Smooth muscle cell (in vitro differentiated cells): ENCODE measurements around the gene CCDC149. TPM values are rescaled to one million over a fixed set of nuclear protein-coding genes. Genes with fewer than 3 reads are reported as not detected.

Source experiments
- DNase-seq: peaks from one replicate; lab custom pipeline; 2025; ENCODE audit not compliant: unreplicated experiment; lab: John Stamatoyannopoulos, UW
- H2AFZ ChIP-seq: fragments of 200-600 bp; sonication (generic); 2 replicates; pipeline ENCODE4 v1.6.0; 2016; ENCODE audit warnings: antibody characterized with exemption, low read depth, mild to moderate bottlenecking
- H3F3A ChIP-seq: fragments of 200-600 bp; sonication (generic); 2 replicates; pipeline ENCODE4 v1.6.0; 2017; ENCODE audit warnings: antibody characterized with exemption, low read depth
- H3K27ac ChIP-seq: fragments of 200-600 bp; sonication (generic); 2 replicates; pipeline ENCODE4 v1.5.1; 2016; ENCODE audit warnings: low read depth, mild to moderate bottlenecking
- H3K27me3 ChIP-seq: fragments of 200-600 bp; sonication (generic); 2 replicates; pipeline ENCODE4 v1.6.1; 2016; ENCODE audit warnings: low read depth, mild to moderate bottlenecking
- H3K36me3 ChIP-seq: fragments of 200-600 bp; sonication (generic); 2 replicates; pipeline ENCODE4 v1.5.1; 2016; ENCODE audit warnings: low read depth
- H3K4me1 ChIP-seq: fragments of 200-600 bp; sonication (generic); 2 replicates; pipeline ENCODE4 v1.5.1; 2016; ENCODE audit warnings: low read depth
- H3K4me2 ChIP-seq: fragments of 200-600 bp; sonication (generic); 2 replicates; pipeline ENCODE4 v1.6.0; 2016; ENCODE audit warnings: mild to moderate bottlenecking
- H3K4me3 ChIP-seq: fragments of 200-600 bp; sonication (generic); 2 replicates; pipeline ENCODE4 v1.5.1; 2016; ENCODE audit warnings: mild to moderate bottlenecking
- H3K79me2 ChIP-seq: fragments of 200-600 bp; sonication (generic); 2 replicates; pipeline ENCODE4 v1.6.0; 2016; ENCODE audit warnings: low read depth, mild to moderate bottlenecking
- H3K9ac ChIP-seq: fragments of 200-600 bp; sonication (generic); 2 replicates; pipeline ENCODE4 v1.6.0; 2016; ENCODE audit warnings: low read depth
- H3K9me3 ChIP-seq: fragments of 200-600 bp; sonication (generic); replicated peaks from 2 replicates; pipeline ENCODE4 v1.5.1; 2016; ENCODE audit warnings: low read depth
- H4K20me1 ChIP-seq: fragments of 200-600 bp; sonication (generic); 2 replicates; pipeline ENCODE4 v1.6.0; 2016; ENCODE audit warnings: low read depth
- CTCF ChIP-seq: fragments of 200-600 bp; sonication (generic); IDR thresholded peaks from 2 replicates; pipeline ENCODE4 v1.5.1; 2017; ENCODE audit warnings: borderline replicate concordance, mild to moderate bottlenecking, antibody characterized with exemption; ENCODE audit not compliant: insufficient read depth, poor library complexity, severe bottlenecking
- WGBS: methylation state at CpG from one replicate; pipeline ENCODE4 v1.1.7; 2016; ENCODE audit warnings: low lambda C conversion rate; 5-methylcytosine and 5-hydroxymethylcytosine counted together
- polyA plus RNA-seq: library from polyadenylated mRNA; unstranded; fragments of >200 nt; fragmentation: Nextera tagmentation; extraction: Ambion mirVana; gene quantifications from 2 replicates; pipeline ENCODE4 v1.2.1, GENCODE V29; 2016
- total RNA-seq: library from RNA; depleted of rRNA; stranded (reverse); fragments of >200 nt; gene quantifications from 2 replicates; pipeline ENCODE4 v1.2.3, GENCODE V29; 2014

The CCDC149 gene
- total and polyA plus RNA-seq, 2 experiments from 2014 or later = 5.5 to 10.7 TPM

DNA sequence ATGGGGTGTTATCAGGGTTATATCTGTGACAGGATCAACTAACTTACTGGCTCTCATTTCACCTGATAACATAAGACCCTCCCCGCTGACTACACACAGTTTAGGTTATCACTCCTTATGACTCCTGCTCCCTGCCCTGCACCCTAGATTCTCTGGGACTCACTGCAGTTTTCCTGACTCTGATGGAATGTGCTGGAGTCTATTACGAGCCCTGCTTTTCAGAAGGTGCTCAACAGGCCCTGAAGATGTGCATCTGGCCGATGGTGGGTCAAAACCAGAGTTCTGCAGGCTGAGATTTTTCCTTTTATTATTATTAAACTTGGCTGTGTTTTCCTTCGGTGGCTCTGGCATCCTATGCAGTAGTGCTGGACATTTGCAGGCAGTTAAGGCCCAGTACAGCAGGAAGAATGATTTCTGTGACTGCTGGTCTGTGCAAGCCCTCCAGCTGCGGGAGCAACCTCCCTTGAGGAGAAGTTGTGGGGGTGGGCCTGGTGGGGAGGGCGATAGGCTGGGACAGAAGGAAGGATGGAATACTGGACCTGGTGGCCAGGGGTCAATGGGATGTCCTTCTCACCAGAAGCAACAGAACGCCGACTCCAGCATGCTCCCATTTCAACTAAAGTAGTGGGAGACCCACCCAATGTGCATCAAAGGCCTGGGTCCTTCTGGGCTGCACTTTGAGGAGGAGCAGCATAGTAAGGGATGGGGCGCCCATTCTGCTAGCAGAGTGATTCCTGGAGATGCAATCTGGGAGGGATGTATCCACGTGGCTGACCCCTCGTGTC, 106.4 kb downstream of the CCDC149 start:
- H3K9ac ChIP-seq = no peak overlapping the region
- no peaks in the 10 kb centered on the region for H3K36me3 ChIP-seq
- H3F3A ChIP-seq = no peaks in the 10 kb centered on the region
- TF ChIP-seq CTCF = no peak
- no peak overlapping the region for H3K27ac ChIP-seq
- no peaks in the 10 kb centered on the region for H4K20me1 ChIP-seq
- H3K4me1 ChIP-seq = no peaks in the 10 kb centered on the region
- H3K79me2 ChIP-seq = no peaks in the 10 kb centered on the region
- no peaks in the 10 kb centered on the region for H3K27me3 ChIP-seq
- 96% methylated on average over 11 of the region's 11 CpGs for WGBS
- no peak for DNase-seq
- H3K4me3 ChIP-seq = no peak overlapping the region
- H3K9me3 ChIP-seq = no peaks in the 10 kb centered on the region
- no peak overlapping the region for H3K4me2 ChIP-seq
- no peak overlapping the region for H2AFZ ChIP-seq

GRCh38 chr4:24805566-24805965, 107.3 kb downstream of the CCDC149 start:
- Histone ChIP-seq H3K36me3 (no peaks in the 10 kb centered on the region), H3K9me3 (no peaks in the 10 kb centered on the region), H3K27me3 (peaks cover 7% of the 10 kb centered on the region), H3K9ac (no peak overlapping the region), H3F3A (no peaks in the 10 kb centered on the region), H3K4me1 (peaks cover 4% of the 10 kb centered on the region), H3K27ac (no peak overlapping the region), H3K4me3 (no peak overlapping the region), H3K4me2 (no peak overlapping the region), H4K20me1 (no peaks in the 10 kb centered on the region), H3K79me2 (no peaks in the 10 kb centered on the region), H2AFZ (no peak overlapping the region)
- 81% methylated on average over 6 of the region's 6 CpGs for WGBS
- TF ChIP-seq CTCF = no peak
- DNase-seq = no peak

DNA sequence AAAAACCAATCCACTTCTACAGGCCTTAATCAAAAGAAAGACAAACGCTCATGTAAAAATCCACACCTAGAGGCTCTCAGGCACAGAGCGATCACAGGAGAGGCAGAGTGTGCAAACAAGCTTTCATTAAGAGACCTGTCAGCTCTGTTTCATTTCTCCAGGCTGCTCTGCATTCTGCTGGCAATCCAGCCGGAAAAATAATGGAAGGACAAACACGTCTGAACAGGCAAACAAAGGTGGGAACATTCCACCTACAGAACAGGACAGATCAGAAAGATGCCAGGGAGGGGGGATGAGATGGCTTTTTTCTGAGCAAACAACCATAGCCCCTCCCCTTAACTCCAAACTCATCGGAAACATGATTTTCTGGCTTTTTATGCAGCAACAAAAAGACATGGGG, 107.8 kb downstream of the CCDC149 start:
- Histone ChIP-seq H3K27me3 (peaks cover 12% of the 10 kb centered on the region), H3K4me2 (no peak overlapping the region), H4K20me1 (no peaks in the 10 kb centered on the region), H3K9ac (no peak overlapping the region), H2AFZ (no peak overlapping the region), H3K4me3 (no peak overlapping the region), H3K4me1 (peaks cover 9% of the 10 kb centered on the region), H3K79me2 (no peaks in the 10 kb centered on the region), H3K36me3 (no peaks in the 10 kb centered on the region), H3K27ac (no peak overlapping the region), H3F3A (no peaks in the 10 kb centered on the region), H3K9me3 (no peaks in the 10 kb centered on the region)
- 86% methylated on average over 5 of the region's 5 CpGs for WGBS
- no peak for DNase-seq
- no peak for TF ChIP-seq CTCF

DNA sequence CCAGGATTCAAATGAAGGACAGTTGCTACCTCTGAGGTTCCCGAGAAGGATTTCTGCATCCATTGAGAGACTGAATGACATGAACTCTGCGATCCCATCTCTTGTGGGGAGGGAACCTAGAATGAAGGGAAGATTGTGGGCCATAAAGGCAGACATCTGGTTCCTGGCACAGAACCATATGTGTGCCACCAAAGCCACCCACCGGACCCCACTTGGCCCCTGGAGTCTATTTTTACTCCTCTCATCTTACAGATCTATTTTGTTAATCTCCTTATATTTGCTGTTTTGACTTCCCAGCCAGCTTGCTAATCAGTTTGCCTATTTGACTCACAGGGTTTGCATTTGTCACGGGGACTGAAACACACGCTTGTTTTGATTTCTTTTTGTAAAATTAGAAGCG, 110.2 kb downstream of the CCDC149 start:
- no peak overlapping the region for H3K4me2 ChIP-seq
- DNase-seq = no peak
- no peaks in the 10 kb centered on the region for H3F3A ChIP-seq
- no peak overlapping the region for H3K27ac ChIP-seq
- H3K4me1 ChIP-seq = peaks cover 10% of the 10 kb centered on the region
- H3K4me3 ChIP-seq = no peak overlapping the region
- no peak overlapping the region for H2AFZ ChIP-seq
- H3K36me3 ChIP-seq = no peaks in the 10 kb centered on the region
- no peak for TF ChIP-seq CTCF
- no peaks in the 10 kb centered on the region for H3K9me3 ChIP-seq
- H3K9ac ChIP-seq = no peak overlapping the region
- H3K27me3 ChIP-seq = peaks cover 32% of the 10 kb centered on the region
- H3K79me2 ChIP-seq = no peaks in the 10 kb centered on the region
- WGBS = 51% methylated on average over 6 of the region's 6 CpGs
- no peaks in the 10 kb centered on the region for H4K20me1 ChIP-seq
